Retinal pigment epithelial cell (primary cell): ENCODE data around the gene DMRTB1.
A peak's percentile ranks its signal among the peaks of the same experiment; 100 is the strongest.

ENCODE experiments used
- DNase-seq: peaks from one replicate; pipeline ENCODE4 v3.0.0-alpha.2; 2010; ENCODE audit warnings: low read depth
- H3K4me3 ChIP-seq: 2 replicates; pipeline ENCODE4 v1.5.1; 2011; ENCODE audit warnings: mild to moderate bottlenecking, low read length, control low read depth, moderate library complexity
- CTCF ChIP-seq: conservative IDR thresholded peaks from 2 replicates; pipeline ENCODE4 v1.5.1; 2011; ENCODE audit warnings: low read depth, low read length, control low read depth, inconsistent platforms

The DMRTB1 gene

GRCh38 chr1:53463961-53464899 lies 5.0 kb downstream of the DMRTB1 start:
- no peak for TF ChIP-seq CTCF
- H3K4me3 ChIP-seq, result no peak overlapping the region
- no peak for DNase-seq

- no peak for DNase-seq
- no peak overlapping the region for H3K4me3 ChIP-seq
- no peak for TF ChIP-seq CTCF
These were observed 6.1 kb downstream of the DMRTB1 start for GRCh38 chr1:53465023-53465957.

GRCh38 chr1:53467391-53467790 lies 8.2 kb downstream of the DMRTB1 start:
- no peak for DNase-seq
- no peak overlapping the region for H3K4me3 ChIP-seq
- no peak for TF ChIP-seq CTCF

GRCh38 chr1:53468374-53468773 lies 9.2 kb downstream of the DMRTB1 start:
- no peak for TF ChIP-seq CTCF
- no peak for DNase-seq
- H3K4me3 ChIP-seq, result no peak overlapping the region

- DNase-seq, result no peak
- H3K4me3 ChIP-seq, result no peak overlapping the region
- TF ChIP-seq CTCF, result no peak
These were observed 10.2 kb downstream of the DMRTB1 start for GRCh38 chr1:53469373-53469772.

GRCh38 chr1:53470155-53470554 lies 11.0 kb downstream of the DMRTB1 start:
- DNase-seq, result peak; percentile 42
- TF ChIP-seq CTCF, result peak; percentile 74
- H3K4me3 ChIP-seq, result no peak overlapping the region
